Lung (tissue), 12 donors: ENCODE measurements around the gene NFIB. TPM values are rescaled to one million over a fixed set of nuclear protein-coding genes. Genes with fewer than 3 reads are reported as not detected.

Source experiments
- ATAC-seq: fragments of 200-7000 bp; cut with Tn5 transposase; one replicate; pipeline ENCODE4 v1.9.1; 2020; ENCODE audit warnings: moderate number of reproducible peaks; ENCODE audit not compliant: insufficient read depth, low FRiP score
- DNase-seq, 3 donors: peaks; one replicate each; pipeline ENCODE4 v3.0.0-alpha.2; 2013 to 2017
- H3K27ac ChIP-seq, 2 donors: one replicate each; pipeline ENCODE4 v1.5.1; 2013; ENCODE audit warnings: mild to moderate bottlenecking in 2 of 2, moderate library complexity in 2 of 2, control low read depth in 1 of 2, inconsistent platforms in 1 of 2, low read depth in 1 of 2, low read length in 1 of 2
- H3K27me3 ChIP-seq, 3 donors: one replicate each; pipeline ENCODE4 v1.5.1; 2013; ENCODE audit warnings: low read length in 2 of 3; ENCODE audit not compliant: control insufficient read depth in 3 of 3, insufficient read depth in 3 of 3
- H3K36me3 ChIP-seq, 4 donors: one replicate each; pipeline ENCODE4 v1.5.1; 2013; ENCODE audit warnings: low read length in 4 of 4, mild to moderate bottlenecking in 1 of 4, moderate library complexity in 1 of 4; ENCODE audit not compliant: control insufficient read depth in 4 of 4, insufficient read depth in 4 of 4
- H3K4me1 ChIP-seq, 5 donors: one replicate each; pipeline ENCODE4 v1.5.1; 2013; ENCODE audit warnings: low read length in 5 of 5, mild to moderate bottlenecking in 2 of 5, moderate library complexity in 1 of 5; ENCODE audit not compliant: control insufficient read depth in 5 of 5, insufficient read depth in 5 of 5
- H3K4me3 ChIP-seq: one replicate; pipeline ENCODE4 v1.5.1; 2013; ENCODE audit warnings: mild to moderate bottlenecking, control low read depth, moderate library complexity
- H3K9ac ChIP-seq, 2 donors: one replicate each; pipeline ENCODE4 v1.5.1; 2013; ENCODE audit warnings: low read length in 2 of 2, control low read depth in 1 of 2; ENCODE audit not compliant: insufficient read depth in 1 of 2
- H3K9me3 ChIP-seq, 4 donors: one replicate each; pipeline ENCODE4 v1.5.1; 2013; ENCODE audit warnings: low read length in 3 of 4, mild to moderate bottlenecking in 1 of 4, moderate library complexity in 1 of 4; ENCODE audit not compliant: control insufficient read depth in 4 of 4, insufficient read depth in 3 of 4
- WGBS, 2 donors: extraction: QIAGEN DNeasy Blood & Tissue Kit; methylation state at CpG; one replicate each; pipeline ENCODE4 v1.1.7; 2013; 5-methylcytosine and 5-hydroxymethylcytosine counted together
- polyA plus RNA-seq, 2 donors: library from polyadenylated mRNA; stranded (reverse); fragments of 200-250 nt; gene quantifications; one replicate each; pipeline ENCODE4 v1.2.1, GENCODE V29; 2013
- total RNA-seq, 2 donors: library from RNA; depleted of rRNA in 1 of 2; stranded (reverse); fragments of >200 nt in 1 of 2; gene quantifications; one replicate each; pipeline ENCODE4 v1.2.1, GENCODE V29; 2014 to 2021
- TF ChIP-seq, protein P1 (sequence below): IDR thresholded peaks from 2 replicates; pipeline ENCODE4 v1.5.1; 2012; ENCODE audit warnings: mild to moderate bottlenecking; ENCODE audit errors: control extremely low read depth, extremely low read depth
- donor health status: control.
- donor health status: control.
- donor health status: Bipolar disorder and iron deficiency.
- donor health status: healthy.
- donor health status: DM: yes; HTN: yes; CAD: no.

NFIB gene
- total and polyA plus RNA-seq, 4 donors, result 7.3 to 189 (median 51.0) TPM

GRCh38 chr9:14340994-14341393 lies 27.1 kb upstream of the NFIB start:
- Histone ChIP-seq H3K27me3 (peaks cover 0 to 19% (median 2%) of the 10 kb centered on the region in 3 donors), H3K9ac (no peak overlapping the region), H3K27ac (no peak overlapping the region), H3K4me1 (peaks cover 0 to 53% (median 2%) of the 10 kb centered on the region in 5 donors), H3K36me3 (no peaks in the 10 kb centered on the region), H3K9me3 (no peaks in the 10 kb centered on the region), H3K4me3 (no peak overlapping the region)
- WGBS, 2 donors, result 63 to 73% methylated on average over 3 of the region's 3 CpGs
- TF ChIP-seq, protein P1, sequence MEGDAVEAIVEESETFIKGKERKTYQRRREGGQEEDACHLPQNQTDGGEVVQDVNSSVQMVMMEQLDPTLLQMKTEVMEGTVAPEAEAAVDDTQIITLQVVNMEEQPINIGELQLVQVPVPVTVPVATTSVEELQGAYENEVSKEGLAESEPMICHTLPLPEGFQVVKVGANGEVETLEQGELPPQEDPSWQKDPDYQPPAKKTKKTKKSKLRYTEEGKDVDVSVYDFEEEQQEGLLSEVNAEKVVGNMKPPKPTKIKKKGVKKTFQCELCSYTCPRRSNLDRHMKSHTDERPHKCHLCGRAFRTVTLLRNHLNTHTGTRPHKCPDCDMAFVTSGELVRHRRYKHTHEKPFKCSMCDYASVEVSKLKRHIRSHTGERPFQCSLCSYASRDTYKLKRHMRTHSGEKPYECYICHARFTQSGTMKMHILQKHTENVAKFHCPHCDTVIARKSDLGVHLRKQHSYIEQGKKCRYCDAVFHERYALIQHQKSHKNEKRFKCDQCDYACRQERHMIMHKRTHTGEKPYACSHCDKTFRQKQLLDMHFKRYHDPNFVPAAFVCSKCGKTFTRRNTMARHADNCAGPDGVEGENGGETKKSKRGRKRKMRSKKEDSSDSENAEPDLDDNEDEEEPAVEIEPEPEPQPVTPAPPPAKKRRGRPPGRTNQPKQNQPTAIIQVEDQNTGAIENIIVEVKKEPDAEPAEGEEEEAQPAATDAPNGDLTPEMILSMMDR, result no peak
- DNase-seq (no peak), ATAC-seq (no peak)

DNA sequence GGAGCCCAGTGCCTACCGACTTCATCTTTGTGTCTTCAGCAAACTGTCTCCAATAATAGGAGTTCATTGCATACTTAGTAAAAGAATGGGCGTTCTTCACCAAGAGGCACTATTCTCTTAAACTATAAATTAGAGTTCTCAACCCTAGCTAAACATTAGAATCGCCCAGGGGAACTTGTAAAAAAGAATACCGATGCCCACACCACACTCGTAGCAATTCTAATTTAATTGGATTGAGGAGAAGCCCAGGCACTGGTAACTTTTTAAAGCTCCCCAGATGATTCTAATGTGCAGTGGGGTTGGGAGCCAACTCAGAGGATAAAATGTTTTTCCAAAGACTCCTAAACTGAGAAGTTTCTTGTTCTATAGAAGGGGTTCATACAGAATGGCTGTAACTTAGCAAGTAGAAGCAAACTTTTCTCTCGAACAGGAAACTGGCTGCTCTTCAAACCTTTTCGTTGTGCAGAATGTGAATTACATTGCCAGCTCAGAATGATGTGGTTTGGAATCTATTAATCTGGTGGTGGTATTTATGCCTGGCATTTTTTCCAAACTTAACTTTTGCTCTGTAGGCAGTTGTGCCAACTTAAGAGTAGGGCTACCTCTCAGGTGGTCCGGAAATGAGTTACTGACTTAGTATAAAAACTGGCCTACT lies 26.4 kb upstream of the NFIB start:
- no peak for ATAC-seq
- no peak overlapping the region for H3K27ac ChIP-seq

DNA sequence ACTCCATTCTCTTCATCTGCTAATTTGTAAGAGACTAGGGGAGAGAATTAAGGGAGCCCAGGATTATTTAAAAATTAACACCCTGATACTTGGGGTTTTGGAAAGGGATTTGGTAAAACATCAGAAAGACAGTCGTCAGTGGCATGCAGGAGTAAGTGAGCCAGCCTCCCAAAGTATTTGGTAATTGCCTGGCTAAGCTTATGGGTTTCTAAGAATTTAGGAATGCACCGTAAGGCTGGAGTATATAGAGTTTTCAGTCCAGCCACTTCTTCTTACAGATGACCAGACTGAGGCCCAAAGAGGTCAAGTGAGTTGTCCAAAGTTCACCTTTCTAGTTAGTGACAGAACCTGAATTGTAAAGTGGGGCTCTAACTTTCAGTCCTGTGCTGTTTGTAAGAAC lies 25.8 kb upstream of the NFIB start:
- Histone ChIP-seq H3K4me3 (no peak overlapping the region), H3K27me3 (peaks cover 0 to 14% (median under 1%) of the 10 kb centered on the region in 3 donors), H3K4me1 (peaks cover 0 to 41% (median 2%) of the 10 kb centered on the region in 5 donors), H3K36me3 (no peaks in the 10 kb centered on the region), H3K9me3 (no peaks in the 10 kb centered on the region), H3K27ac (no peak overlapping the region), H3K9ac (no peak overlapping the region)
- TF ChIP-seq, protein P1, result no peak
- WGBS, 2 donors, result 81 to 96% methylated on average over 2 of the region's 2 CpGs
- ATAC-seq (no peak), DNase-seq (no peak)

More for the DNA sequence above, 26.4 kb upstream of the NFIB start:
- Histone ChIP-seq H3K4me3 (no peak overlapping the region), H3K27me3 (peaks cover 0 to 14% (median 2%) of the 10 kb centered on the region in 3 donors), H3K4me1 (peaks cover 0 to 47% (median 2%) of the 10 kb centered on the region in 5 donors), H3K36me3 (no peaks in the 10 kb centered on the region), H3K9ac (no peak overlapping the region), H3K9me3 (no peaks in the 10 kb centered on the region)
- 71 to 74% methylated on average over 8 of the region's 8 CpGs for WGBS, 2 donors
- TF ChIP-seq, protein P1, result no peak
- DNase-seq, result peak in 2 of 3 donors; percentile 42 to 59
